Testis (tissue), 2 donors: ENCODE results near the gene RETSAT.

Experiments
- POLR2A ChIP-seq: fragments of 450-650 bp; IDR thresholded peaks from one replicate; pipeline ENCODE4 v1.6.1; 2017; ENCODE audit warnings: antibody characterized with exemption, mild to moderate bottlenecking, moderate library complexity
- TF ChIP-seq, protein P1 (sequence below), 3 experiments: fragments of 450-650 bp in 2 of 3; fragments of 200-600 bp in 1 of 3; sonication (generic) in 1 of 3; IDR thresholded peaks; one replicate each; pipeline ENCODE4 v1.5.1; 2016 to 2019; ENCODE audit warnings: antibody characterized with exemption in 3 of 3, mild to moderate bottlenecking in 2 of 3, moderate library complexity in 1 of 3

DNA sequence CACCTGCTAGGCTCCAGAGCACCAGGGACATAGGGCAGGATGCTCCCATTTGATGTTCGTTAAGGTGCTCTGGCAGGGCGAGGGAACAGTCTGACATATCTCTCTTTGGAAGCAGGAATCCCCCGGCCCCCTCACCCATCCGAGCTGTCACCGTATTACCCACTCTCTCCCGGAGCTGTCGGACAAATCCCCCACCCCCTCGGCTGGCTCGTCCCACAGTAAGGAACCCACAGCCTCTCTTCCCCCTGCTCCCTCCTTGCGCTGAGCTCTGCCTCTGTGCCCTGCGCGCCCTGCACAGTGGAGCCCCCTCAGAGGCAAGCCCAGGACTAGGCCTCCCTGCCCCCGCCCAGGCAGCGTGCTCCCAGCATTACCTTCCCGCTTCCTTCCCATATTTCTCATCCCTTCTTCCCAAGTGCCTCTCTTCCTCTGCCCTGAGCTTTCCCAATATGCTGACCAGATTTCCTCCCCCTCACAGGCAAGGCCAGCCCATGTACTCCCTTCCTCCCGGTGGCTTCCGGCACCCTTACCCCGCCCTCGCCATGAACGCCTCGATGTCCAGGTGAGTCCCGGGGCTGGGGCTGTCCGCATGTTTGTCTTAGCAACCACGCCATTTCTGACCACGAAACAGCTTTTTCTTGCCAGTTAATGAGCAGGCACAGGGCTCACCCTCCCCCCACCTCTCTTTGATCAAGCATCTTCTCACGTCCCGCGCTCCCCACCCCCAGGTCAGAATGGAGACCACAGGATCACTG lies 50.4 kb downstream of the RETSAT start:
- TF ChIP-seq, protein P1, sequence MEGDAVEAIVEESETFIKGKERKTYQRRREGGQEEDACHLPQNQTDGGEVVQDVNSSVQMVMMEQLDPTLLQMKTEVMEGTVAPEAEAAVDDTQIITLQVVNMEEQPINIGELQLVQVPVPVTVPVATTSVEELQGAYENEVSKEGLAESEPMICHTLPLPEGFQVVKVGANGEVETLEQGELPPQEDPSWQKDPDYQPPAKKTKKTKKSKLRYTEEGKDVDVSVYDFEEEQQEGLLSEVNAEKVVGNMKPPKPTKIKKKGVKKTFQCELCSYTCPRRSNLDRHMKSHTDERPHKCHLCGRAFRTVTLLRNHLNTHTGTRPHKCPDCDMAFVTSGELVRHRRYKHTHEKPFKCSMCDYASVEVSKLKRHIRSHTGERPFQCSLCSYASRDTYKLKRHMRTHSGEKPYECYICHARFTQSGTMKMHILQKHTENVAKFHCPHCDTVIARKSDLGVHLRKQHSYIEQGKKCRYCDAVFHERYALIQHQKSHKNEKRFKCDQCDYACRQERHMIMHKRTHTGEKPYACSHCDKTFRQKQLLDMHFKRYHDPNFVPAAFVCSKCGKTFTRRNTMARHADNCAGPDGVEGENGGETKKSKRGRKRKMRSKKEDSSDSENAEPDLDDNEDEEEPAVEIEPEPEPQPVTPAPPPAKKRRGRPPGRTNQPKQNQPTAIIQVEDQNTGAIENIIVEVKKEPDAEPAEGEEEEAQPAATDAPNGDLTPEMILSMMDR (IDR thresholded peaks at IDR 0.05), result no peak
- TF ChIP-seq POLR2A, result no peak
